ENCODE results near the gene CFAP65.

GRCh38 chr2:218999021-218999880 is 42.1 kb downstream of the CFAP65 start:
- TF ChIP-seq STAT6 (CRISPR knock-in tag; conservative IDR thresholded peaks at IDR 0.05; ENCODE audit: low read depth) (no peak), NR1H2 (CRISPR knock-in tag; IDR thresholded peaks at IDR 0.05) (no peak), CTCF (IDR thresholded peaks at IDR 0.05) (no peak), SP1 (CRISPR knock-in tag; conservative IDR thresholded peaks at IDR 0.05) (no peak), NFYB (CRISPR knock-in tag; conservative IDR thresholded peaks at IDR 0.05; ENCODE audit: low read depth) (no peak), E2F4 (CRISPR knock-in tag; IDR thresholded peaks at IDR 0.05; ENCODE audit: borderline replicate concordance, low read depth) (no peak)
